ENCODE data around the gene SLIT3. TPM values are rescaled to one million over a fixed set of nuclear protein-coding genes. Genes with fewer than 3 reads are reported as not detected.
"Not testable (repeated sequence)": the region's sequence is repeated elsewhere in the genome, so short reads cannot be mapped to it uniquely, and the experiment has no call there.

Gene SLIT3
- total RNA-seq, 2 experiments from 2014 or later, result 0.20 to 0.43 TPM

DNA sequence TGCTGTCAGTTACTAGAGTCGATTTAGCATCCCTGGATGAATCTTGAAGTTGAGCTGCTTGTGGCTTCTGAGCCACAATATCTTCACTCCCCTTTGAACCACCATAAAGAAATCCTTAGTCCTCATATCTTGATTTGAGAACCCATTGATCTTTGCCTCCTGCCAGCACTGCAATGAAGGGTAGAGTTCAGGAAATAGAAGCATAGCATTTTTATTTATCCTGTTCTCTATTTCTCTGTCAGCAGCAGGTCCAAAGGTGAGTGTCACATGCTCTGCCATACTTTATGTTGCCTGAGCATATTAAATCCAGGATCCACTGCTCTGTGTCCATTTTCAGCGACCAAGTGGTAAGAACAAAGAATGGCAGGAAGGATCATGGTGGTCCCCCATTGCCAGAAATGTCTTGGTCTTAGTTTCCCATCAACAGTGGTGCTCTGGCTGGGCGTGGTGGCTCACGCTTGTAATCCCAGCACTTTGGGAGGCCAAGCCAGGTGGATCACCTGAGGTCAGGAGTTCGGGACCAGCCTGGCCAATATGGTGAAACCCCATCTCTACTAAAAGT is 641.6 kb downstream of the SLIT3 start:
- no peak overlapping the region for H3K4me3 Mint-ChIP-seq
- no peaks in the 10 kb centered on the region for H3K27me3 Mint-ChIP-seq
- no peak for DNase-seq
- no peaks in the 10 kb centered on the region for H3K9me3 Mint-ChIP-seq
- no peaks in the 10 kb centered on the region for H3K4me1 Mint-ChIP-seq
- H3K36me3 Mint-ChIP-seq, result no peaks in the 10 kb centered on the region
- H3K27ac Mint-ChIP-seq, result no peak overlapping the region

DNA sequence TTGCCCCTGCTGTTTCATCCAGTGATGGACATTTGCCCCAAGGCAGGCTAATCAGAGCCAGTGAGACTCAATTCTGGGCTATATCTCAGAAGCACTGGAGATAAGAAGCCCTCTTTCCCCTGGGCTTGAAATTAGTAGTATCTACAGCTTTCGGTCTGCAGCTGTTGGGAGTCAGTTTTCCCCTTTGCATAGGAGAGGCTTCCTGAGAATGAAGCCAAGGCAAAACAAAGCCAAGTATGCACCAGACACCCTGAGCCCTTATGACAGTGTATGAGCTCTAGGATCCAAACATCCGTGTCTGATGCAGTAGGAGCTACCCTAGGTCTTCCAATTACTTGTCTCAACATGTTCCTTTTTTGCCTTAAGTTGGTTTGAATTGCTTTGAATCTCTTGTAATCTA is 642.5 kb downstream of the SLIT3 start:
- Mint-ChIP-seq H3K4me3 (no peak overlapping the region), H3K4me1 (no peaks in the 10 kb centered on the region), H3K36me3 (no peaks in the 10 kb centered on the region), H3K27me3 (no peaks in the 10 kb centered on the region), H3K27ac (no peak overlapping the region), H3K9me3 (no peaks in the 10 kb centered on the region)
- DNase-seq, result no peak

DNA sequence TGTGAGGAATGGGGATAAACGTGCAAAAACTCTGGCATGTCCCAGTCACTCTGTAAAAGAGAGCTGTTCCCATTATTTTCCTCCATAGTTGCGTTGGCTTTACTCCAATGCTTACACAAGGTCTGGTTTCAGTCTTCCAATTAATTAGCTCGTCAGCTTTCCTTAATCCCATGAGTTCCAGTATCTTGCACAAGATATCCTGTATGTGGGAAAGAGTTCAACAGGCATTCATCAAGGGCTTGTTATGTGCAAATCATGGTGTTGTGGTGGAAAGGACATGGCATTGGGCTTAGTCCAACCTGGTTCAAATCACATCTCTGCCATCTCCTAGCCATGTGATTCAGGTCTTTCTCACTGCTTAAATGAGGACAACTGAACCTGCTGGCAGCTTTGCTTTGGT is 644.3 kb downstream of the SLIT3 start:
- no peaks in the 10 kb centered on the region for H3K9me3 Mint-ChIP-seq
- H3K27ac Mint-ChIP-seq, result no peak overlapping the region
- DNase-seq, result no peak
- H3K27me3 Mint-ChIP-seq, result no peaks in the 10 kb centered on the region
- H3K4me3 Mint-ChIP-seq, result no peak overlapping the region
- no peaks in the 10 kb centered on the region for H3K4me1 Mint-ChIP-seq
- H3K36me3 Mint-ChIP-seq, result no peaks in the 10 kb centered on the region

DNA sequence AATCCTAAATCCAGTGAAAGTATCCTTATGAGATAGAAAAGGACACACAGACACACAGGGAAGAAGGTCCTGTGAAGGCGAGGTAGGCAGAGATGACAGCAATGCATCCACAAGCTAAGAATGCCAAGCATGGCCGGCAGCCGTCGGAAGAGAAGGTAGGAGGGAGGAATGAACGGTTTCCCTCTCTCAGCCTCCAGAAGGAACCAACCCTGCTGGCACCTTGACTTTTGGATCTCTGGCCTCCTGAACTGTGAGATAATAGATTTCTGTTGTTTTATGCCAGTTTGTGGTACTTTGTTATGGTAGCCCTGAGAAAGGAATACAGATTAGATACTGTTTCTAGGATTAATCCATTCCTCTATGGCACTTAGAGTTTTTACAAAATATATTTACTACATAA is 645.6 kb downstream of the SLIT3 start:
- H3K27ac Mint-ChIP-seq, result no peak overlapping the region
- no peaks in the 10 kb centered on the region for H3K36me3 Mint-ChIP-seq
- no peaks in the 10 kb centered on the region for H3K9me3 Mint-ChIP-seq
- H3K4me3 Mint-ChIP-seq, result no peak overlapping the region
- H3K27me3 Mint-ChIP-seq, result no peaks in the 10 kb centered on the region
- no peak for DNase-seq
- H3K4me1 Mint-ChIP-seq, result no peaks in the 10 kb centered on the region

DNA sequence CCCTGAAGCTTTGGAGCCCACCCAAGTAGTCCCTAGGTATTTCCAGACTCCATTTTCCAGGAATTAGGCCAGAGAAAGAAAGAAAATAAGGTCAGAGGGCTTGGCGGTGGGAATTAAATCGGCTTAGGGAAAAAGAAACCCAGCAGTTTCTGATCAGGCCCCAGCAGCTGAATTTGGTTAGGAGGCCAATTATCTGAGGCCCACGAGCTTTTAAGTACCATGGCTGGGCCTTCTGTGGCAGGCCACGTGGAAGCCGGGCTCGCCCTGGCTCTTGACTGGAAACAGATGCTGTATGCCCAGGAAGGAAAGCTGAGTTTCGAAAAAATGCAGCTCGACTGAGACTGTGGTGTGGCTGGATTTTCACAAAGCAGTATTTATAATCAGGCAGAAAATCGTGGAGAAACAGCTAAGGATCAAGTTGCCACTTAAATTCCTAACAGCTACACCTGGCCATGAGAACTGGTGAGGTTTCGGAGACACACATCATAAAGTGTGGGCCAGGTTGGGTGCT is 646.7 kb downstream of the SLIT3 start:
- no peak overlapping the region for H3K27ac Mint-ChIP-seq
- H3K36me3 Mint-ChIP-seq, result no peaks in the 10 kb centered on the region
- H3K9me3 Mint-ChIP-seq, result peaks cover under 1% of the 10 kb centered on the region
- H3K4me1 Mint-ChIP-seq, result no peaks in the 10 kb centered on the region
- H3K4me3 Mint-ChIP-seq, result no peak overlapping the region
- no peaks in the 10 kb centered on the region for H3K27me3 Mint-ChIP-seq
- no peak for DNase-seq

DNA sequence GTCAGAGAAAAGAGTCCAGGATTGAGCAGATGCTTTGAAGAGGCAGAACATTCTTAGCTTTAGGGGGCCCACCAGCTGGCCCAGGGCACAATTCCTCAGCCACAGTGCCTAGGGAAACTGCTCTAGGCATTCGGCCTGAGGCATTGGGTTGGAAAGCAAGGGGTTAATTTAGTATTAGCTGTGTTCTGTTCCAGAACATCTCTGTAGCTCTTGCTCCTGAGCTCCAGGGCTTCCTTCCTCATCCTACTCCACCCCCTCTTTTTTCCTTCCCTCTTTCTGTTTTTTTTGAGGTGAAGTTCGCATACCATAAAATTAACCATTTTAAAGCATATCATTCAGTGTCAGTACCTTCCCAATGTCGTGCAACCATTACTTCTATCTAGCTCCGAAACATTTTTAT is 647.3 kb downstream of the SLIT3 start:
- Mint-ChIP-seq H3K4me1 (no peaks in the 10 kb centered on the region), H3K4me3 (no peak overlapping the region), H3K9me3 (peaks cover 3% of the 10 kb centered on the region), H3K36me3 (no peaks in the 10 kb centered on the region), H3K27me3 (no peaks in the 10 kb centered on the region), H3K27ac (no peak overlapping the region)
- DNase-seq, result no peak

DNA sequence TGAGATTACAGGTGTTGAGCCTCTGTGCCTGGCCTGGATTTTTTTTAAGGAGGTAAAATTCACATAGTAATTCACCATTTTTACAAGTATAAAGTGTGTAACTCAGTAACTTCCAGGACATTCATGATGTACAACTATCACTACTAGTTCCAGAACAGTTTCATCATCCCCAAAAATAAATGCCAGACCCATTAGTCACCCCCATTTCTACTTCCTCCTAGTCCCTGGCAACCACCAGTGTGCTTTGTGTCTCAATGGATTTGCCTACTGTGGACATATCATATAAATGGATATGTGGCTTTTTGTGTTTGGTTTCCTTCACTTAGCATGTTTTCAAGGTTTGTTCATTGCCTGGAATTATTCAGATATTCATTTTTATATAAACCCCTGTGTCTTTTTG is 649.3 kb downstream of the SLIT3 start:
- Mint-ChIP-seq H3K9me3 (peaks cover 3% of the 10 kb centered on the region), H3K36me3 (no peaks in the 10 kb centered on the region), H3K27me3 (no peaks in the 10 kb centered on the region), H3K4me3 (no peak overlapping the region), H3K4me1 (no peaks in the 10 kb centered on the region), H3K27ac (no peak overlapping the region)
- DNase-seq, result no peak

DNA sequence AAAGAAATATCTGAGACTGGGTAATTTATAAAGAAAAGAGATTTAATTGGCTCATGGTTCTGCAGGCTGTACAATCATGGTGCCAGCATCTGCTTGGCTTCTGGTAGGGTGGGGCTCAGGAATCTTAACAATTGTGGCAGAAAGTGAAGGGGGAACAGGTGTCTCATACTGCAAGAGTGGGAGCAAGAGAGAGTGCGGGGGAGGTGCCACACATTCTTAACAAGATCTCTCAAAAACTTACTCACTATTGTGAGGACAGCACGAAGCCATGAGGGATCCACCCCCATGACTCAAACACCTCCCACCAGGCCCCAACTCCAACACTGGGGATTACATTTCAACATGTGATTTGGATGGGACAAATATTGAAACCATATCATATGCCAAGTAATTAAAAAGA is 651.6 kb downstream of the SLIT3 start:
- Mint-ChIP-seq H3K36me3 (no peaks in the 10 kb centered on the region), H3K4me1 (no peaks in the 10 kb centered on the region), H3K4me3 (no peak overlapping the region), H3K27me3 (no peaks in the 10 kb centered on the region), H3K27ac (no peak overlapping the region), H3K9me3 (peaks cover 8% of the 10 kb centered on the region)
- DNase-seq, result no peak

DNA sequence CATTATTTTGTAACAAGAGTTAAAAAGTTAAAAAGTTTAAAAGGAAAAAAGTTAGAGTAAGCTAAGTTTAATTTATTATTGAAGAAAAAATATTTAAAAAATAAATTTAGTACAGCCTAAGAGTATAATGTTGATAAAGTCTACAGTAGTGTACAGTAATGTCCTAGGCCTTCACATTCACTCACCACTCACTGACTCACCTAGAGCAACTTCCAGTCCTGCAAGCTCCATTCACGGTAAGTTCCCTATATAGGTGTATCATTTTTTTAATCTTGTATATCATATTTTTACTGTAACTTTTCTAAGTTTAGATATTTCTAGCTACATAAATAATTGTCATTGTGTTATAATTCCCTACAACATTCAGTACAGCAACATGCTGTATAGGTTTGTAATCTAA is 652.4 kb downstream of the SLIT3 start:
- no peaks in the 10 kb centered on the region for H3K36me3 Mint-ChIP-seq
- H3K27me3 Mint-ChIP-seq, result no peaks in the 10 kb centered on the region
- H3K9me3 Mint-ChIP-seq, result peaks cover 8% of the 10 kb centered on the region
- H3K4me1 Mint-ChIP-seq, result no peaks in the 10 kb centered on the region
- no peak for DNase-seq
- H3K27ac Mint-ChIP-seq, result no peak overlapping the region
- H3K4me3 Mint-ChIP-seq, result no peak overlapping the region

DNA sequence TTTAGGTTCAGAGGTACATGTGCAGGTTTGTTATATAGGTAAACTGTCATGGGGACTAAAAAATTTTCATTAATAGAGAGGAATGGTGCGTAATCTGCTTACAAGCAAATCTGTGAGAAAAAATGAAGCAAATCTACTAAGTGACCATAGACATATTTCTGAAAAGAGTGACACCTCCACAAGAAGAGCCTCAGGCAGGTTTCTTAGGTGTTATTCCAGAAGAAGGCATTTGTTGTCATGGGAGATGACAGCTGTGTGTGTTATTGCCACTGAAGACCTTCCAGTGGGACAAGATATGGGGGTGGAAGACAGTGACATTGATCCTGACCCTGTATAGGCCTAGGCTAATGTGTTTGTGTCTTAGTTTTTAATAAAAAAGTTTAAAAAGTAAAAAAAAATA is 652.9 kb downstream of the SLIT3 start:
- Mint-ChIP-seq H3K36me3 (no peaks in the 10 kb centered on the region), H3K9me3 (peaks cover 8% of the 10 kb centered on the region), H3K4me1 (no peaks in the 10 kb centered on the region), H3K4me3 (no peak overlapping the region), H3K27ac (no peak overlapping the region), H3K27me3 (no peaks in the 10 kb centered on the region)
- no peak for DNase-seq

DNA sequence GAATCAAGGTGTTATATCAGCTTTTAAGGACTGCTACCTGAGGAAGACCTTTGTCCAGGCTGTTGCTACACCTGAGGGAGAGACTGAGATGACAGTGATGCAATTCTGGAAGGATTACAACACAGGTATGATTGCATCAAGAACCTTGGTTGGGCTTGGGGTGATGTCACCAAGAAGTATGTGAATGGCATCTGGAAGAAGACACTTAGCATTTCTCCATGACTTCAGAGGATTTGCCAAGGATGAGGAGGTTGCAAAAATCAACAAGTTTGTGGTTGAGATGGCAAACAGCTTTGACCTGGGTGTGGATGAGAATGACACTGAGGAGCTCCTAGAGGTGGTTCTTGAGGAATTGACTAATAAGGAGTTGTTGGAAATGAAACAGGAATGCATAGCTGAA is 653.9 kb downstream of the SLIT3 start:
- Mint-ChIP-seq H3K36me3 (no peaks in the 10 kb centered on the region), H3K27ac (no peak overlapping the region), H3K4me3 (no peak overlapping the region), H3K9me3 (peaks cover 8% of the 10 kb centered on the region), H3K27me3 (no peaks in the 10 kb centered on the region), H3K4me1 (no peaks in the 10 kb centered on the region)
- no peak for DNase-seq

DNA sequence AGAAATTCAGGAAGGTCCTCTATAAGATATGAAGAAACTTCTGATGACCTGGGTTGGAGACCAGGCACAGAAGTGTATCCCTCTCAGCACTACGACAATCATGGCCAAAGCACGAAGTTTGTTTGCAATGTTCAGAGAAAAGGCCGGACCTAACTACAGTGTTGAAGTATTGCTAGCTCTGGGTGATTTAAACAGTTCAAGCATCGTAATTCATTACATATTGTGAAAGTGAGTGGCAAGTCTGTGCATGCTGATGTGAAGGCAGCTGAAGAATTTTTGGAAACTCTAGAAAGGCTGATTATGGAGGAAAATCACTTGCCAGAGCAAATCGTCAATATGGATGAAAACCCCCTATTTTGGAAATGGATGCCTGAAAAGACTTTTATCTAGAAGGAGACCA is 654.6 kb downstream of the SLIT3 start:
- no peak for DNase-seq
- Mint-ChIP-seq H3K4me1 (no peaks in the 10 kb centered on the region), H3K9me3 (peaks cover 8% of the 10 kb centered on the region), H3K36me3 (no peaks in the 10 kb centered on the region), H3K27ac (no peak overlapping the region), H3K27me3 (no peaks in the 10 kb centered on the region), H3K4me3 (no peak overlapping the region)

DNA sequence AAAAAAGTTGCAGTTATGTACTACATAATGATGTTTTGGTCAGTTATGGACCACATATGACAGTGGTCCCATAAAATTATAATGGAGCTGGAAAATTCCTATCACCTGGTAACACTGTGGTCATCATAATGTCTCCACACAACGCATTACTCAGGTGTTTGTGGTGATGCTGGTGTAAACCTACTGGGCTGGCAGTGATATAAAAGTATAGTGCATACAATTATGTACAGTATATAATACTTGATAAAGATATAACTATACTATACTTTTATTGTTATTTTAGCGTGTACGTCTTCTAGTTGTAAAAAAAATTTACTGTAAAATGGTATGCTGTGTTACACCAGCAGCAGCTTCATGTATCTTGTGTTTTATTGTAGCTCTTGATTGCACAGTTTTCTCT is 655.7 kb downstream of the SLIT3 start:
- Mint-ChIP-seq H3K4me3 (no peak overlapping the region), H3K36me3 (no peaks in the 10 kb centered on the region), H3K4me1 (no peaks in the 10 kb centered on the region), H3K27me3 (no peaks in the 10 kb centered on the region), H3K9me3 (peaks cover 8% of the 10 kb centered on the region), H3K27ac (no peak overlapping the region)
- no peak for DNase-seq

DNA sequence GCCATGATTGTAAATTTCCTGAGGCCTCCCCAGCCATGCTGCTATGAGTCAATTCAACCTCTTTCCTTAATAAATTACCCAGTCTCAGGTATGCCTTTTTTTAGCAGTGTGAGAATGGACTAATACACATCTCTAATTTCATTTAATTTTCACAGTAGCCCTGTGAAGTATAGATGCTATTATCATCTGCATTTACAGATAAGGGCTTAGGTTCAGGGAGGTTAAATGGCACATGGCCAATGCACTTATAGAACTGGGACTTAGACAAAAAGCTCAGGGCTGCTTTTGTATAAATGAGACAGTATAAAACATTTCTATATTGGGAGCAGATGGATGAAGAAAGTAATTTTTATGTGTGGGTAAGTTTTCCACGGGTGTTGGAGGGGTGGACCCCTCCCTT is 658.9 kb downstream of the SLIT3 start:
- Mint-ChIP-seq H3K27me3 (no peaks in the 10 kb centered on the region), H3K4me1 (no peaks in the 10 kb centered on the region), H3K9me3 (peaks cover 5% of the 10 kb centered on the region), H3K36me3 (no peaks in the 10 kb centered on the region), H3K27ac (no peak overlapping the region), H3K4me3 (no peak overlapping the region)
- no peak for DNase-seq

DNA sequence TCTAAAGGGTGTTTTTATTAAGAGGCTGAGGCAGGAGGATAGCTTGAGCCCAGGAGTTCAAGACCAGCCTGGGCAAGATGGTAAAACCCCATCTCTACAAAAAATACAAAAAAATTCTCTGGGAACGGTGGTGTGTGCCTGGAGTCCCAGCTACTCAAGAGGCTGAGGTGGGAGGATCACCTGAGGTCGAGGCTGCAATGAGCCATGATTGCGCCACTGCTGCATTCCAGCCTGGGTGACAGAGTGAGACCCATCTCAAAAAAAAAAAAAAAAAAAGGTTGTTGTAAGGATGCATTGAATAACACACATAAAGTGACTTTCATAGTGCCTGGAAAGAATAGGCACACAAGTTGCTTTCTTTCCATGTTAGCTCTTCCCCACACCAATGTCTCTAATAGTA is 662.1 kb downstream of the SLIT3 start:
- H3K9me3 Mint-ChIP-seq, H3K4me1 Mint-ChIP-seq, H3K36me3 Mint-ChIP-seq, H3K27me3 Mint-ChIP-seq, DNase-seq, H3K27ac Mint-ChIP-seq, H3K4me3 Mint-ChIP-seq: not testable (repeated sequence)

DNA sequence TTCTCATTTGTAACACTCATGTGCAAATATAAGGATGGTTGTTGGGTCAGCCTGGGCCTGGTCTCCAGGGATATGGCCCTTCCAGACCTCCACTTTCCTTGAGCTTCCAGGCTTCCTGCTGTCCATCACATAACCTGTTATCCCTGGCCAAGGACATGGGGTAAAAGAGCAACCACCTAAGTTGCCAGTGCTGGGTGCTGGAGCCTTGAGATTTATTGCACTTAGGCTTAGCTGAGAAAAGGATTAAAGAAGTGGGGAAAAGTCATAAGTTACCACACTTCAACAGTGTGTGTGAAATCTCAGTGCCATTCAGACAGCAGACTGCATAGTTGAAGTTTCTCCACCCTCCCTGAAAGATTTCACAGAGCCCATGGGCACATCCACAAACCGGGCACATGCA is 663.1 kb downstream of the SLIT3 start:
- Mint-ChIP-seq H3K4me1 (no peaks in the 10 kb centered on the region), H3K4me3 (no peak overlapping the region), H3K36me3 (no peaks in the 10 kb centered on the region), H3K9me3 (peaks cover 2% of the 10 kb centered on the region), H3K27me3 (peaks cover under 1% of the 10 kb centered on the region), H3K27ac (no peak overlapping the region)
- DNase-seq, result no peak

DNA sequence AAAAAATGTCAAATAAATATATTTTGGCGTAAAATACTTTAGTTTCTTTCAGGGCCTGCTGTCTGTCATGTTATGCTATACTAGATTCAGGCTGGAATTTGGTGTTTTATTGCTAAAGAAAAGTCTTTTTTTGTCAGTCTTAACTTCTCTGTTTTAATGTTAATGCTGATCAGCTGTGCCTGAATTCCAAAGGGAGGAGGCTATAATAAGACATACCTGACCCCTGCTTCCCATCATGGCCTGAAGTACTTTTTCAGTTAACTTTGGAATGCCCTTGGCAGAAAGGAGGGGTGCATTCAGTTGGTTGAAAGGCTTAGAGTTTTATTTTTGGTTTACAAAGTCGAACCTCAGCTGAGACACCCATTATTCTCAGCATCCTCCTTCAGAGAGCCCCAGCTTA is 663.7 kb downstream of the SLIT3 start:
- Mint-ChIP-seq H3K9me3 (peaks cover 2% of the 10 kb centered on the region), H3K4me1 (no peaks in the 10 kb centered on the region), H3K36me3 (no peaks in the 10 kb centered on the region), H3K27ac (no peak overlapping the region), H3K4me3 (no peak overlapping the region), H3K27me3 (peaks cover 6% of the 10 kb centered on the region)
- DNase-seq, result no peak
